ENCODE results near the gene MMP17.

Gene MMP17

DNA sequence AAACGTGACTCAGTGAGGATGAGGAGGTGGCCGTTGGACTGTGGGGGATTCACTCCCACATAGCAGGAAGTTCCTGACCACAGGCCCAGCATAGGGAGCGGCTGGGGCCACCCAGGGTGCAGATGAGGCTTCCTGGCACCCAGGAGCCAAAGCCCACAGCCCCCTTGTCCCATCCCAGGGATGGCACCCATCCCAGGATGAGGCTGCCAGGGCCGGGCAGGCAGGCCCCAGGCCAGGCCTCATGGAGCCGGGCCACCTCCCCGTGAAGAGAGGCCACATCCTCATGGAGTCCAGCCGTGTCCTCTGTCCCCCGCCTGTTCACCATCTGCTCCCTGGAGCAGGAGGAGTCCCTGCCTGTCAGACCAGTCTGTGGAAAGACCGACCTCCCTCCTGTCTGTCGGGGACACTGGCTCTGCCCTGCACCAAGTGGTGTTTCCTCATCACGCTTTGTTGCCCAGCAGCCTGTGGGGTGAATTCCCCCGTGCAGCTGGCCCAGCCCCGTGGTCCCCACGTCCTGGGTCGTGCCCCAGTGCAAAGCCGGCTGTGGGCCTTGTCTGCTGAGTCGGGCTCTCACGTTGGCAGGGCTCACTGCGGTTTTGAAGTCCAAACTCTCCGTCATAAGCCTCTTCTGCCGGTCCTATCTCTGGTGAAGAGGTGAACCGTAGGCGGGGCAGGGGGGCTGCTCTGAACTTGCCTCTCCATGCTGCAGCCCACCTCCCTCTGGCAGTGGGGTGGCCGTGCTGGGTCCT lies 24.5 kb downstream of the MMP17 start:
- no peaks in the 10 kb centered on the region for H3K4me1 ChIP-seq
- peak; percentile 12 for DNase-seq

DNA sequence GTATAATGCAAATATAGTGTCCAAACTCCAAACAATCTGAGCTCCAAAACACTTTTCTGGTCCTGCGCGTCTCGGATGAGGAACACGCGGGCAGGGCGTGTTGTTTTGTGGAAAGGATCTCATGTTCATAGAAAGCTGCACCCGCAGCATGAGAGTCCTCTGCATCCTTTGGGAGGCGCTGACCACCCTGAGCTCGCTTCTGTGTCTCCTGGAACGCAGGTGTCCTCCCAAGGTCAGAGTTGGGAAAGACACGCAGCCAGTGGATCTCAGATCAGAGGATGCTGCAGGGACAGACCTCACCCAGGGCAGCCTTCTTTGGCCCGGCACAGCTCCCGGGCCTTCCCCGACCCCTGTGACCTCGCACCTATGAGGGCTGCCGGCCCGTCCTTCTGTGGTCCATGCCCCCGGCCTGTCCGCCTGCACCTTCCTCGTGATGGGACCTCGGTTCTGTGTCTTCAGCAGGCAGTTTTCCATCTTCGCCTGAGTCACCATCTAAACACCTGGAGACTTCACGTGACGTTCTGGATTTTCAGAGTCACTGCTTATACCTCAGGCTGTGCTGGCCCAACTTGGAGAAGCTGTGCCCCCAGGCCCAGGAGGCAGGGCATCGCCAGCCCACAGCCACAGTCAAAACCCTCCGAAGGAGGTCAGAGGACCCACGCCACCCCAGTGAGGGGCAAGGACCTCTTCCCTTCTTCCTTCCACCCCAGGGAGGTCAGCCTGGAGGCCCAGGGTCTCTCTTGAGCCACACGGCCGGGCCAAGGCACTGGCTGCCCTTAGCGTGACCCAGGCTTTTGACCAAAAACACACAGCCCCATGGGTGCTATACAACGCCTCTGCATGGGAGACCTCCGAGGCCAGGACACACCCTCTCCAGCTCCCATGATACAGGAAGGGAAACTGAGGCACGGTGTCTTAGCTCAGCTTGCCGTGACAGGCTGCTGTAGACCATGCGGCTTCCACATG lies 25.9 kb downstream of the MMP17 start:
- Histone ChIP-seq H3K9me3 (no peaks in the 10 kb centered on the region), H3K4me3 (ENCODE audit: low read depth, low read length) (no peak overlapping the region), H3K27me3 (no peaks in the 10 kb centered on the region), H3K4me1 (no peaks in the 10 kb centered on the region), H3K36me3 (no peaks in the 10 kb centered on the region)
- TF ChIP-seq, protein P1, sequence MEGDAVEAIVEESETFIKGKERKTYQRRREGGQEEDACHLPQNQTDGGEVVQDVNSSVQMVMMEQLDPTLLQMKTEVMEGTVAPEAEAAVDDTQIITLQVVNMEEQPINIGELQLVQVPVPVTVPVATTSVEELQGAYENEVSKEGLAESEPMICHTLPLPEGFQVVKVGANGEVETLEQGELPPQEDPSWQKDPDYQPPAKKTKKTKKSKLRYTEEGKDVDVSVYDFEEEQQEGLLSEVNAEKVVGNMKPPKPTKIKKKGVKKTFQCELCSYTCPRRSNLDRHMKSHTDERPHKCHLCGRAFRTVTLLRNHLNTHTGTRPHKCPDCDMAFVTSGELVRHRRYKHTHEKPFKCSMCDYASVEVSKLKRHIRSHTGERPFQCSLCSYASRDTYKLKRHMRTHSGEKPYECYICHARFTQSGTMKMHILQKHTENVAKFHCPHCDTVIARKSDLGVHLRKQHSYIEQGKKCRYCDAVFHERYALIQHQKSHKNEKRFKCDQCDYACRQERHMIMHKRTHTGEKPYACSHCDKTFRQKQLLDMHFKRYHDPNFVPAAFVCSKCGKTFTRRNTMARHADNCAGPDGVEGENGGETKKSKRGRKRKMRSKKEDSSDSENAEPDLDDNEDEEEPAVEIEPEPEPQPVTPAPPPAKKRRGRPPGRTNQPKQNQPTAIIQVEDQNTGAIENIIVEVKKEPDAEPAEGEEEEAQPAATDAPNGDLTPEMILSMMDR (IDR thresholded peaks at IDR 0.05; ENCODE audit: low read depth, low read length), result no peak
- DNase-seq, result no peak

More for the DNA sequence above, 24.5 kb downstream of the MMP17 start:
- no peaks in the 10 kb centered on the region for H3K36me3 ChIP-seq
- H3K4me3 ChIP-seq (ENCODE audit: low read depth, low read length), result no peak overlapping the region
- TF ChIP-seq, protein P1 (IDR thresholded peaks at IDR 0.05; ENCODE audit: low read depth, low read length), result no peak
- H3K9me3 ChIP-seq, result no peaks in the 10 kb centered on the region
- H3K27me3 ChIP-seq, result no peaks in the 10 kb centered on the region

DNA sequence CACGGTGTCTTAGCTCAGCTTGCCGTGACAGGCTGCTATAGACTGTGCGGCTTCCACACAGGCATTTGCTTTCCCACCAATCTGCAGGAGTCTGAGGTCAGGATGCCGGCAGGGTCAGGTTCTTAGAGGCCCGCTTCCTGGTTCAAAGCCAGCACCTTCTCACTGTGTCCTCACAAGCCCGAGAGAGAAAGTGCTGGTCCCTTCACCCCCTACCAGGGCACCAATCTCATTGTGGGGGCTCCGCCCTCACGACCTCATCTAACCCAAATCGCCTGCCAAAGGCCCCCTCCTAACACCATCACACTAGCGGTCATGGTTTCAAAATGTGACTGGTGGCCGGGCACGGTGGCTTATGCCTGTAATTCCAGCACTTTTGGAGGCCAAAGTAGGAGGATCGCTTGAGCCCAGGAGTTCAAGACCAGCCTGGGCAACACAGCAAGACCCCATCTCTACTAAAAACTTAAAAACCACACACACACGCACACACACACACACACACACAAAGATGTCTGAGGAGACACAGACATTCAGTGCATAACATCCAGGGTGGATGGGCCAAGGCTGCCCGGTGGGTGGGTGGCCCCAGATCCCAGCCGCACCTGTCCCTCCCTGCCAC lies 26.8 kb downstream of the MMP17 start:
- Histone ChIP-seq H3K9me3 (no peaks in the 10 kb centered on the region), H3K4me3 (ENCODE audit: low read depth, low read length) (no peak overlapping the region), H3K4me1 (no peaks in the 10 kb centered on the region), H3K36me3 (no peaks in the 10 kb centered on the region), H3K27me3 (no peaks in the 10 kb centered on the region)
- TF ChIP-seq, protein P1 (IDR thresholded peaks at IDR 0.05; ENCODE audit: low read depth, low read length), result no peak
- no peak for DNase-seq

DNA sequence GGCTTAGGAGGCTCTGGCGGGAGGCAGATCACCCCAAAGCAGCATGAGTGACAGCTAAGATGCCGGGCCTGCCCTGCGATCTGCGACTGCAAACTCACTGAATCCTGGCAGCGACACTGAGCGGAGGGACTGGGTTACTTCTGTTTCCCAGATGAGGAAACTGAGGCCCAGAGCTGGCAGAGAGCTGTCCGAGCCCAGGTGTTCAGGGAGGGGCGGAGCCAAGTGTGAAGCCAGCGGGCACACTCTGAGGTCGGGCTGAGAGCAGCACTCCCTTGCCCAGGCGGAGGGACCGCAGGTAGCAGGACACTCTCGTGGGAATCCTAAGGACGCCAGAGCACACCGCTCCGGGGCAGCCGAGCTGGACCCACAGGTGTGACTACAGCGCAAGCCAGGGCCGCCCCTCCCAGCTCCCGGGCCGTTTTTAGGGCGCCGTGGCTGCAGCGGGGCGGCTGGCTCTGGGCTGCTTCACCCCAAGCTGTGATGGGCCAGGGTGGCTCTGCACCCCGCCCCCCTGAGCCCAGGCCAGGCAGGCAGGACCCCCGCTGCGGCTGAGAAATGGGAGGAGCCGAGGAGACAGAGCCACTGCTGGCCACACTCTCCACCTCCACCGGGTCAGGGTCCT lies 27.4 kb downstream of the MMP17 start:
- no peak overlapping the region for H3K4me3 ChIP-seq (ENCODE audit: low read depth, low read length)
- no peaks in the 10 kb centered on the region for H3K36me3 ChIP-seq
- no peaks in the 10 kb centered on the region for H3K9me3 ChIP-seq
- peak; percentile 9 for DNase-seq
- no peaks in the 10 kb centered on the region for H3K27me3 ChIP-seq
- peaks cover 1% of the 10 kb centered on the region; the same call in 1 of the 2 replicates for H3K4me1 ChIP-seq
- TF ChIP-seq, protein P1 (IDR thresholded peaks at IDR 0.05; ENCODE audit: low read depth, low read length), result no peak

DNA sequence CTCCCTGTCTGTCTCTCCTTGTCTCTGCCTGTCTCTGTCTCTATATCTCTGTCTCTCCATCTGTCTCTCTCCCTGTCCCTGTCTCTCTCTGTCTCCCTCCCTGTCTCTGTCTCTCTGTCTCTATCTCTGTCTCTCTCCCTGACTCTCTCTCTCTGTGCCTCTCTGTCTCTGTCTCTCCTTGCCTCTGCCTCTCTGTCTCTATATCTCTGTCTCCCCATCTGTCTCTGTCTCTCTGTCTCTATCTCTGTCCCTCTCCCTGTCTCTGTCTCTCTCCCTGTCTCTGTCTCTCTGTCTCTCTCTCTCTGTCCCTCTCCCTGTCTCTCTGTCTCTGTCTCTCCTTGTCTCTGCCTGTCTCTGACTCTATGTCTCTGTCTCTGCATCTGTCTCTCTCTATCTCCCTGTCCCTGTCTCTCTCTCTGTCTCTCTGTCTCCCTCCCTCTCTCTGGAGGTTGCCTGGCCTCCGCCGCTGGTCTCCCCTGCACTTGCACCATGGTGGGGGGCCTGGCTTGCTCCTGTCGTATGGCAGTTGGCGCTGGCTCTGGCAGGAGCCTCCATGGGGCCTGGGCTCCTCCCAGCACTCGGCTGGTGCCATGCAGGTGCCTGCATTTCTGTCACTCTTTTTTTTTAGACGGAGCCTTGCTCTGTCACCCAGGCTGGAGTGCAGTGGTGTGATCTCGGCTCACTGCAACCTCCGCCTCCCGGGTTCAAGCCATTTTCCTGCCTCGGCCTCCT lies 28.3 kb downstream of the MMP17 start:
- no peaks in the 10 kb centered on the region for H3K27me3 ChIP-seq
- H3K9me3 ChIP-seq, result no peaks in the 10 kb centered on the region
- TF ChIP-seq, protein P1 (IDR thresholded peaks at IDR 0.05; ENCODE audit: low read depth, low read length), result no peak
- H3K4me1 ChIP-seq, result peaks cover 4% of the 10 kb centered on the region; the same call in 1 of the 2 replicates
- no peak overlapping the region for H3K4me3 ChIP-seq (ENCODE audit: low read depth, low read length)
- DNase-seq, result peak; percentile 8
- no peaks in the 10 kb centered on the region for H3K36me3 ChIP-seq

All from BE2C (cell line).